IMR-90 (cell line): ENCODE results near the gene CBL. TPM values are rescaled to one million over a fixed set of nuclear protein-coding genes. Genes with fewer than 3 reads are reported as not detected.
A peak's percentile ranks its signal among the peaks of the same experiment; 100 is the strongest.
"Not testable (repeated sequence)": the region's sequence is repeated elsewhere in the genome, so short reads cannot be mapped to it uniquely, and the experiment has no call there.

Experiments used
- ATAC-seq: fragments of 200-7000 bp; cut with Tn5 transposase; 2 replicates; pipeline ENCODE4 v1.9.1; 2020; ENCODE audit warnings: low read depth, mild to moderate bottlenecking, moderate library complexity
- BruUV-seq: library from RNA; stranded (reverse); fragments of 400-500 nt; replicated peaks from 2 replicates; lab custom pipeline; 2021; lab: Mats Ljungman, UMichigan
- CTCF ChIA-PET: fragments of 300-600 bp; formaldehyde crosslinking; extraction: SDS; loops from one replicate; lab custom pipeline; 2021; ENCODE audit warnings: antibody characterized with exemption; lab: Yijun Ruan, JAX
- POLR2A ChIA-PET: fragments of 300-600 bp; sonication (Branson Sonifier 250); formaldehyde crosslinking; loops from one replicate; lab custom pipeline; 2022; ENCODE audit warnings: antibody characterized with exemption; ENCODE audit not compliant: unreplicated experiment; lab: Charles Lee
- DNase-seq: peaks from one replicate; pipeline ENCODE4 v3.0.0; 2013
- H2AFZ ChIP-seq: replicated peaks from 2 replicates; pipeline ENCODE3; 2013; ENCODE audit warnings: low read length, mild to moderate bottlenecking; ENCODE audit not compliant: poor library complexity
- H2AK5ac ChIP-seq: 2 replicates; pipeline ENCODE4 v1.6.1; 2013; ENCODE audit warnings: low read depth, low read length, inconsistent platforms
- H2AK9ac ChIP-seq: replicated peaks from 2 replicates; pipeline ENCODE3; 2013; ENCODE audit warnings: mild to moderate bottlenecking, low read depth, low read length, moderate library complexity; ENCODE audit not compliant: poor library complexity
- H2BK120ac ChIP-seq: 2 replicates; pipeline ENCODE4 v1.6.1; 2013; ENCODE audit warnings: low read depth, low read length, inconsistent platforms
- H2BK15ac ChIP-seq: 3 replicates; pipeline ENCODE4 v1.6.1; 2013; ENCODE audit warnings: low read depth, low read length, inconsistent platforms
- H2BK20ac ChIP-seq: 2 replicates; pipeline ENCODE4 v1.6.1; 2013; ENCODE audit warnings: low read depth, mild to moderate bottlenecking, inconsistent platforms, low read length, moderate library complexity
- H2BK5ac ChIP-seq: 2 replicates; pipeline ENCODE4 v1.6.1; 2013; ENCODE audit warnings: mild to moderate bottlenecking, low read depth, low read length, inconsistent platforms; ENCODE audit not compliant: poor library complexity, severe bottlenecking
- H3K14ac ChIP-seq: replicated peaks from 2 replicates; pipeline ENCODE4 v1.6.1; 2013; ENCODE audit warnings: low read depth, low read length, inconsistent platforms
- H3K18ac ChIP-seq: 2 replicates; pipeline ENCODE4 v1.6.1; 2013; ENCODE audit warnings: low read depth, low read length, control low read depth
- H3K23ac ChIP-seq: 2 replicates; pipeline ENCODE4 v1.6.1; 2013; ENCODE audit warnings: low read depth, low read length, inconsistent platforms
- H3K27ac ChIP-seq: 2 replicates; pipeline ENCODE4 v1.5.1; 2013; ENCODE audit warnings: mild to moderate bottlenecking, control low read depth, low read length; ENCODE audit not compliant: insufficient read depth
- H3K27me3 ChIP-seq: 2 replicates; pipeline ENCODE4 v1.6.1; 2013; ENCODE audit warnings: low read length; ENCODE audit not compliant: control insufficient read depth, insufficient read depth
- H3K36me3 ChIP-seq: 2 replicates; pipeline ENCODE4 v1.6.1; 2013; ENCODE audit warnings: low read length, mixed read lengths; ENCODE audit not compliant: control insufficient read depth, insufficient read depth
- H3K4ac ChIP-seq: 2 replicates; pipeline ENCODE4 v1.6.1; 2013; ENCODE audit warnings: low read depth, low read length, inconsistent platforms
- H3K4me1 ChIP-seq: 2 replicates; pipeline ENCODE4 v1.6.1; 2013; ENCODE audit warnings: low read length, mixed read lengths; ENCODE audit not compliant: control insufficient read depth, insufficient read depth
- H3K4me2 ChIP-seq: 2 replicates; pipeline ENCODE4 v1.6.1; 2013; ENCODE audit warnings: low read depth, mild to moderate bottlenecking, control low read depth, low read length, moderate library complexity
- H3K4me3 ChIP-seq: 2 replicates; pipeline ENCODE4 v1.5.1; 2013; ENCODE audit warnings: low read depth, mild to moderate bottlenecking, control low read depth, low read length, moderate library complexity; ENCODE audit not compliant: insufficient read depth
- H3K56ac ChIP-seq: 2 replicates; pipeline ENCODE4 v1.6.1; 2013; ENCODE audit warnings: low read length, inconsistent platforms; ENCODE audit not compliant: insufficient read depth; ENCODE audit errors: extremely low read depth
- H3K79me1 ChIP-seq, 2 experiments: 2 replicates each; pipeline ENCODE4 v1.6.1; 2013; ENCODE audit warnings: low read length in 2 of 2, inconsistent platforms in 1 of 2, low read depth in 1 of 2
- H3K9ac ChIP-seq: 2 replicates; pipeline ENCODE4 v1.6.1; 2013; ENCODE audit warnings: low read depth, low read length, control low read depth
- H3K9me1 ChIP-seq: 2 replicates; pipeline ENCODE4 v1.6.1; 2013; ENCODE audit warnings: low read length, inconsistent platforms; ENCODE audit not compliant: insufficient read depth
- H3K9me3 ChIP-seq: 2 replicates; pipeline ENCODE4 v1.6.1; 2013; ENCODE audit warnings: low read length; ENCODE audit not compliant: control insufficient read depth, insufficient read depth
- H4K20me1 ChIP-seq: 2 replicates; pipeline ENCODE4 v1.6.1; 2013; ENCODE audit warnings: low read length, inconsistent platforms; ENCODE audit not compliant: insufficient read depth
- H4K5ac ChIP-seq: 2 replicates; pipeline ENCODE4 v1.6.1; 2013; ENCODE audit warnings: mild to moderate bottlenecking, low read depth, low read length, control low read depth
- H4K8ac ChIP-seq, 2 experiments: 2 replicates each; pipeline ENCODE4 v1.6.1; 2013; ENCODE audit warnings: low read depth in 2 of 2, low read length in 2 of 2, control low read depth in 1 of 2, inconsistent platforms in 1 of 2
- H4K91ac ChIP-seq: 2 replicates; pipeline ENCODE4 v1.6.1; 2013; ENCODE audit warnings: low read depth, low read length, inconsistent platforms; ENCODE audit not compliant: insufficient read depth
- BHLHE40 ChIP-seq: fragments of 150-350 bp; IDR thresholded peaks from 2 replicates; pipeline ENCODE4 v1.6.1; 2016; ENCODE audit warnings: mild to moderate bottlenecking, low read depth, low read length
- FOS ChIP-seq: fragments of 150-350 bp; IDR thresholded peaks from 2 replicates; pipeline ENCODE4 v1.6.1; 2016; ENCODE audit warnings: low read depth, low read length
- RAD21 ChIP-seq: IDR thresholded peaks from 2 replicates; pipeline ENCODE4 v1.6.1; 2012; ENCODE audit warnings: low read length, improper control_type of control experiment
- RFX5 ChIP-seq: IDR thresholded peaks from 2 replicates; pipeline ENCODE4 v1.8.0; 2012; ENCODE audit warnings: low read depth, mild to moderate bottlenecking, low read length, moderate library complexity
- WGBS, 2 experiments: methylation state at CpG; one replicate each; pipeline versions ENCODE4 v1.1.5 to v1.1.7; 2013; ENCODE audit warnings: missing lambda C conversion rate in 2 of 2; ENCODE audit not compliant: insufficient read length in 1 of 2; ENCODE audit errors: extremely low coverage in 2 of 2; 5-methylcytosine and 5-hydroxymethylcytosine counted together
- dilution Hi-C: fragments of 300-500 bp; cut with HindIII; formaldehyde crosslinking; loops from one replicate; pipeline ENCODE4 v1.14.3; 2018; ENCODE audit warnings: low sequenced_read_pairs; ENCODE audit not compliant: unreplicated experiment
- in situ Hi-C: fragments of 300-500 bp; cut with MboI; formaldehyde crosslinking; loops from 3 replicates; pipeline ENCODE4 v1.14.3; 2019; ENCODE audit warnings: low sequenced_read_pairs, inconsistent platforms, mixed read lengths
- intact Hi-C: fragments of 100-400 bp; cut with micrococcal nuclease; formaldehyde crosslinking; loops from 2 replicates; pipeline ENCODE4 v1.10.0; 2022
- polyA plus RNA-seq, 3 experiments: library from polyadenylated mRNA; depleted of rRNA; stranded (reverse); fragments of >200 nt; gene quantifications; 2 replicates each; pipeline ENCODE4 v1.2.3, GENCODE V29; 2012; ENCODE audit warnings: low replicate concordance in 1 of 3
- total RNA-seq: library from RNA; depleted of rRNA; stranded (reverse); fragments of >200 nt; gene quantifications from 2 replicates; pipeline ENCODE4 v1.2.3, GENCODE V29; 2012

Gene CBL
- total and polyA plus RNA-seq, 2 of the 4 experiments (the other 2 are of a cell fraction): 6.1 to 11.8 TPM

GRCh38 chr11:119166368-119167076, 39.6 kb upstream of the CBL start:
- Histone ChIP-seq H3K4me1 (peaks cover 6% of the 10 kb centered on the region), H3K9me3 (no peaks in the 10 kb centered on the region), H4K20me1 (no peaks in the 10 kb centered on the region), H3K36me3 (no peaks in the 10 kb centered on the region), H2AK9ac (no peak overlapping the region), H3K4me3 (no peak overlapping the region), H2AK5ac (no peak overlapping the region), H3K56ac (no peak overlapping the region), H2BK120ac (no peak overlapping the region), H3K9ac (no peak overlapping the region), H4K91ac (no peak overlapping the region), H2BK20ac (no peak overlapping the region), H3K27ac (no peak overlapping the region), H2BK15ac (no peak overlapping the region), H4K5ac (no peak overlapping the region), H4K8ac (no peak overlapping the region), H3K18ac (no peak overlapping the region), H2AFZ (no peak overlapping the region), H3K27me3 (peaks cover 8% of the 10 kb centered on the region), H3K9me1 (peaks cover 5% of the 10 kb centered on the region; the same call in 1 of the 2 replicates), H3K4me2 (no peak overlapping the region; the same call in 1 of the 2 replicates), H3K4ac (no peak overlapping the region), H3K14ac (no peak overlapping the region), H3K23ac (no peak overlapping the region), H2BK5ac (no peak overlapping the region), H3K79me1 (peaks cover 3 to 12% of the 10 kb centered on the region in 2 experiments; a peak in 3 of 4 replicates)
- peak; percentile 25; the same call in 1 of the 2 replicates for ATAC-seq
- POLR2A ChIA-PET: no interaction called here
- in situ Hi-C loops (no loop called here), dilution Hi-C loops (no loop called here), intact Hi-C loops (no loop called here)
- CTCF ChIA-PET: interaction anchor here (0.6 kb wide), 1 partner anchor 21 kb away, joined by 6 read pairs; no protein-coding TSS in a partner anchor
- peak; percentile 51 for DNase-seq
- TF ChIP-seq RAD21 (no peak), RFX5 (no peak), BHLHE40 (no peak), FOS (0 out of 2 replicates have a peak, but pooled peaks have one; percentile 5)
- 60% methylated on average over 1 of the region's 8 CpGs; no CpG with 5 or more reads in 1 of the 2 experiments for WGBS, 2 experiments
- BruUV-seq: no TSS peak

GRCh38 chr11:119167077-119167458, 39.1 kb upstream of the CBL start:
- peaks cover 3 to 12% of the 10 kb centered on the region in 2 experiments; a peak in 3 of 4 replicates for H3K79me1 ChIP-seq
- H3K4me2 ChIP-seq, H2BK20ac ChIP-seq, H2BK15ac ChIP-seq, H3K9me3 ChIP-seq, H3K27ac ChIP-seq, H3K9me1 ChIP-seq, H2AFZ ChIP-seq, H4K8ac ChIP-seq, H3K56ac ChIP-seq, H3K4ac ChIP-seq, H4K5ac ChIP-seq, in situ Hi-C loops, H3K27me3 ChIP-seq, H3K18ac ChIP-seq, dilution Hi-C loops, intact Hi-C loops, H3K4me1 ChIP-seq, POLR2A ChIA-PET, H4K91ac ChIP-seq, H2AK9ac ChIP-seq, H3K36me3 ChIP-seq, H2BK120ac ChIP-seq, H4K20me1 ChIP-seq, ATAC-seq, H3K4me3 ChIP-seq, DNase-seq, H3K23ac ChIP-seq, H2AK5ac ChIP-seq, H3K14ac ChIP-seq, H2BK5ac ChIP-seq, BruUV-seq, H3K9ac ChIP-seq: not testable (repeated sequence)
- CTCF ChIA-PET: interaction anchor here (0.6 kb wide), 1 partner anchor 22 kb away, joined by 6 read pairs; no protein-coding TSS in a partner anchor
- 80% methylated on average over 5 of the region's 10 CpGs; no CpG with 5 or more reads in 1 of the 2 experiments for WGBS, 2 experiments
